ENCODE results near the gene CMTR1. TPM values are rescaled to one million over a fixed set of nuclear protein-coding genes. Genes with fewer than 3 reads are reported as not detected.

The CMTR1 gene
- total and polyA plus RNA-seq, 8 donors, result 13.4 to 31.0 (median 17.2) TPM

DNA sequence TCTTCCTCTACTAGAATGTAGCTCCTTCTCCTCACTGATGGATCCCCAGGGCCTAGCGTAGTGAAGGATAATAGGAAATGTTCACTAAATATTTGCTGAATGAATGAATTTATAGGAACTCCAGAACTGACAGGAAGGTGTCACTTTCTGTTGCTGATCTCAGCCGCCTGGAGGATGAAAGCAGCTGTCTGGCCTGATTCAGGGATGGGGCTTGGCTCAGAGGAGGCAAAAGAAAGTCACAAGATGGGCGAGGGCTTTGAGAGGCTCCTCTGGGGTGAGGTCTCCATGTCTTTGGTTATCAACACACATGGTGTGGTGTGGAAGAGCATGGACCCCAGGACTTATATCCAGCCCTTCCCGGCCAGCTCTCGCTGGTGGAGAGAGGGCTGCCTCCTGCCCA is 78.2 kb downstream of the CMTR1 start:
- Histone ChIP-seq H3K27me3 (no peaks in the 10 kb centered on the region), H3K36me3 (no peaks in the 10 kb centered on the region), H3K4me1 (peaks cover 0 to 2% (median 0%) of the 10 kb centered on the region in 3 donors), H3K27ac (no peak overlapping the region), H3K4me3 (no peak overlapping the region), H3K9me3 (no peaks in the 10 kb centered on the region)
- no peak for FAIRE-seq
- intact Hi-C loops (cut with DNase I), result no loop called here
- TF ChIP-seq, protein P1, sequence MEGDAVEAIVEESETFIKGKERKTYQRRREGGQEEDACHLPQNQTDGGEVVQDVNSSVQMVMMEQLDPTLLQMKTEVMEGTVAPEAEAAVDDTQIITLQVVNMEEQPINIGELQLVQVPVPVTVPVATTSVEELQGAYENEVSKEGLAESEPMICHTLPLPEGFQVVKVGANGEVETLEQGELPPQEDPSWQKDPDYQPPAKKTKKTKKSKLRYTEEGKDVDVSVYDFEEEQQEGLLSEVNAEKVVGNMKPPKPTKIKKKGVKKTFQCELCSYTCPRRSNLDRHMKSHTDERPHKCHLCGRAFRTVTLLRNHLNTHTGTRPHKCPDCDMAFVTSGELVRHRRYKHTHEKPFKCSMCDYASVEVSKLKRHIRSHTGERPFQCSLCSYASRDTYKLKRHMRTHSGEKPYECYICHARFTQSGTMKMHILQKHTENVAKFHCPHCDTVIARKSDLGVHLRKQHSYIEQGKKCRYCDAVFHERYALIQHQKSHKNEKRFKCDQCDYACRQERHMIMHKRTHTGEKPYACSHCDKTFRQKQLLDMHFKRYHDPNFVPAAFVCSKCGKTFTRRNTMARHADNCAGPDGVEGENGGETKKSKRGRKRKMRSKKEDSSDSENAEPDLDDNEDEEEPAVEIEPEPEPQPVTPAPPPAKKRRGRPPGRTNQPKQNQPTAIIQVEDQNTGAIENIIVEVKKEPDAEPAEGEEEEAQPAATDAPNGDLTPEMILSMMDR (IDR thresholded peaks at IDR 0.05), result no peak
- ATAC-seq, result no peak
- no peak for DNase-seq
- 82 to 90% methylated on average over 5 of the region's 5 CpGs for WGBS, 2 donors

- Histone ChIP-seq H3K9me3 (no peaks in the 10 kb centered on the region), H3K4me1 (peaks cover 0 to 3% (median 0%) of the 10 kb centered on the region in 3 donors), H3K27me3 (no peaks in the 10 kb centered on the region), H3K36me3 (no peaks in the 10 kb centered on the region), H3K4me3 (no peak overlapping the region), H3K27ac (no peak overlapping the region)
- DNase-seq (no peak), FAIRE-seq (no peak), ATAC-seq (no peak)
- 65 to 69% methylated on average over 16 of the region's 16 CpGs for WGBS, 2 donors
- TF ChIP-seq, protein P1 (IDR thresholded peaks at IDR 0.05), result no peak
- intact Hi-C loops (cut with DNase I), result no loop called here
Observed at GRCh38 chr6:37511910-37512399, 78.9 kb downstream of the CMTR1 start.

DNA sequence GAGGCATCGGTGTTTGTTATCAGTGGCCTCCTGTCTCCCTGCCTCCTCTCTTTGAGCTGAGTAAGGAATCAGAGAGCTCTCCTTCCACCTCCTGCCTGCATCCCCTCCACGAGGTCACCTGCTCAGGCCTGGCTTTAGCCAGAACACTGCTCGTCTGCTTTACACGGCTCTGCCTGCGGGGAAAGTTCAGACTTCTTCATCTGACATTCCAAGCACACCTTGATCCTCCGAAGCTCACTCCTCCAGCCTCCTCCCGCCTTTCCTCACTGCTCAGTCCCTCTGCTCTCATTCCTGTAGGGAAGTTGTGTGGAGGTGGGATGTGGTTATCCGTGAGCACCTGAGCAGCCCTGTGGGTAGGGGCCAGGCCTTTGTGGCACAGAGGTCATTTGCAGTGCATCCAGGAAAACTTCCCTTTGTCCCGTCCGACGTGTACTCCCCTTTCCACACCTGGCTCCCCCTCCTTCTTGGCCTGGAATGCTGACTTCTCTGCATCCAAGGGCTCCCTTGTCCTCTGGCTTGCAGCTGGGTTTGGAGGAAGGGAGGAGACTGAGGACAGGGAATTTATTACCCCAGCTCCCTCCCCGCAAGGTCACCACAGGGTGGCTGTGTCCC is 79.5 kb downstream of the CMTR1 start:
- H3K27me3 ChIP-seq, result no peaks in the 10 kb centered on the region
- no peak for FAIRE-seq
- no peak for ATAC-seq
- H3K4me3 ChIP-seq, result no peak overlapping the region
- no peaks in the 10 kb centered on the region for H3K36me3 ChIP-seq
- H3K4me1 ChIP-seq, result peaks cover 0 to 3% (median 0%) of the 10 kb centered on the region in 3 donors
- H3K9me3 ChIP-seq, result no peaks in the 10 kb centered on the region
- WGBS, 2 donors, result 54 to 56% methylated on average over 12 of the region's 12 CpGs
- TF ChIP-seq, protein P1 (IDR thresholded peaks at IDR 0.05), result no peak
- DNase-seq, result no peak
- H3K27ac ChIP-seq, result no peak overlapping the region
- intact Hi-C loops (cut with DNase I), result no loop called here

- H3K27ac ChIP-seq, result no peak overlapping the region
- intact Hi-C loops (cut with DNase I), result no loop called here
- no peak overlapping the region for H3K4me3 ChIP-seq
- H3K4me1 ChIP-seq, result peaks cover 0 to 3% (median 0%) of the 10 kb centered on the region in 3 donors
- H3K27me3 ChIP-seq, result no peaks in the 10 kb centered on the region
- TF ChIP-seq, protein P1 (IDR thresholded peaks at IDR 0.05), result no peak
- DNase-seq, result no peak
- no peak for ATAC-seq
- H3K36me3 ChIP-seq, result no peaks in the 10 kb centered on the region
- WGBS, 2 donors, result 67 to 74% methylated on average over 9 of the region's 9 CpGs
- no peak for FAIRE-seq
- no peaks in the 10 kb centered on the region for H3K9me3 ChIP-seq
Observed at GRCh38 chr6:37513155-37513554, 80.1 kb downstream of the CMTR1 start.

DNA sequence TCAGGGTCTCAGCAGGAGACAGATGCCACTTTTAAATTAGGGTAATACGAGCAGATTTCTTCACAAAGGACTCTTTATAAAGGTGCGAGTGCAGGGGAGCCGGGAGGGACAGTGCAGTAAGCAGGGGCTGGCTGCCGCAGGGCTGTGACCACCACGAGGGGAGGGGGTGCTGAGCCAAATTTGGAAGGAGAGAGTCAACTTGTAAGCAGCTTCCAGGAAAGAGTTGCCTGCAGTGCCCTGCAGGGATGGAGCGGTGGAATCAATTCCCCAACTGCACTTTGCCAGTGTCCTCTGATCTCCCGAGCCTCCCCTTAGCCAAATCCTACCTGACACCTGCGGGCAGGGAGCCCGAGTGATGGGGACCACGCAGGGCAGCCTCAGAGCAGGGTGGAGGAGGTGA is 80.6 kb downstream of the CMTR1 start:
- H3K9me3 ChIP-seq, result no peaks in the 10 kb centered on the region
- no peak overlapping the region for H3K27ac ChIP-seq
- TF ChIP-seq, protein P1 (IDR thresholded peaks at IDR 0.05), result no peak
- ATAC-seq (no peak), FAIRE-seq (no peak), DNase-seq (no peak)
- 53 to 65% methylated on average over 10 of the region's 10 CpGs for WGBS, 2 donors
- H3K36me3 ChIP-seq, result no peaks in the 10 kb centered on the region
- peaks cover 0 to 3% (median 0%) of the 10 kb centered on the region in 3 donors for H3K4me1 ChIP-seq
- no peak overlapping the region for H3K4me3 ChIP-seq
- intact Hi-C loops (cut with DNase I), result no loop called here
- no peaks in the 10 kb centered on the region for H3K27me3 ChIP-seq

All from pancreas (tissue), 10 donors.